ENCODE measurements around the gene ENOX1. TPM values are rescaled to one million over a fixed set of nuclear protein-coding genes. Genes with fewer than 3 reads are reported as not detected.
A peak's percentile ranks its signal among the peaks of the same experiment; 100 is the strongest.

ENOX1 gene
- total RNA-seq, 1 donor from 2014 or later = 0.79 TPM

DNA sequence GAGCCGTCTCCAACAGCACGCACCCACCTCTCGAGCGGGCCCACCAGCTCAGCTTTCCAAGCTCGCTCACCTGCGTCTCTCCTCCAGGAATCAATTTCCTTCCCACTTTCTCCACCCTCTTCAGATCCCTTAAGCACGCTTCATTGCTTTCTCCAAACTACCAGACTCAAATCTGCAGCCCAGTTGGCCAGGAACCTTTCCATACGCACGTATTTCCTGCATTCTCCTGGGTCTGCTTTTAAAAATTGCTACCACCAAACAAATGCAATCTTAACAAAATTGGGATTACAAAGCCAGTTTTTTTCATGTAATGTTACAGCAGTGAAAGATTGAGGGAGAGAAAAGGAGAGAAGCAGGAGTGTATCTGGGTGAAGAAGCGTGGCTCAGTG, 1.5 kb downstream of the ENOX1 start:
- DNase-seq (ENCODE audit: low read depth) (no peak), FAIRE-seq (no peak)
- TF ChIP-seq, protein P1, sequence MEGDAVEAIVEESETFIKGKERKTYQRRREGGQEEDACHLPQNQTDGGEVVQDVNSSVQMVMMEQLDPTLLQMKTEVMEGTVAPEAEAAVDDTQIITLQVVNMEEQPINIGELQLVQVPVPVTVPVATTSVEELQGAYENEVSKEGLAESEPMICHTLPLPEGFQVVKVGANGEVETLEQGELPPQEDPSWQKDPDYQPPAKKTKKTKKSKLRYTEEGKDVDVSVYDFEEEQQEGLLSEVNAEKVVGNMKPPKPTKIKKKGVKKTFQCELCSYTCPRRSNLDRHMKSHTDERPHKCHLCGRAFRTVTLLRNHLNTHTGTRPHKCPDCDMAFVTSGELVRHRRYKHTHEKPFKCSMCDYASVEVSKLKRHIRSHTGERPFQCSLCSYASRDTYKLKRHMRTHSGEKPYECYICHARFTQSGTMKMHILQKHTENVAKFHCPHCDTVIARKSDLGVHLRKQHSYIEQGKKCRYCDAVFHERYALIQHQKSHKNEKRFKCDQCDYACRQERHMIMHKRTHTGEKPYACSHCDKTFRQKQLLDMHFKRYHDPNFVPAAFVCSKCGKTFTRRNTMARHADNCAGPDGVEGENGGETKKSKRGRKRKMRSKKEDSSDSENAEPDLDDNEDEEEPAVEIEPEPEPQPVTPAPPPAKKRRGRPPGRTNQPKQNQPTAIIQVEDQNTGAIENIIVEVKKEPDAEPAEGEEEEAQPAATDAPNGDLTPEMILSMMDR (IDR thresholded peaks at IDR 0.05; ENCODE audit: insufficient read depth, low read length, severe bottlenecking) = no peak
- H3K4me3 ChIP-seq (ENCODE audit: low read depth, low read length) = peak overlapping the region; percentile 61
- no peaks in the 10 kb centered on the region for H3K36me3 ChIP-seq (ENCODE audit: control insufficient read depth, insufficient read depth, low read length)
- no peaks in the 10 kb centered on the region for H3K27me3 ChIP-seq (ENCODE audit: control insufficient read depth, insufficient read depth, low read length)

DNA sequence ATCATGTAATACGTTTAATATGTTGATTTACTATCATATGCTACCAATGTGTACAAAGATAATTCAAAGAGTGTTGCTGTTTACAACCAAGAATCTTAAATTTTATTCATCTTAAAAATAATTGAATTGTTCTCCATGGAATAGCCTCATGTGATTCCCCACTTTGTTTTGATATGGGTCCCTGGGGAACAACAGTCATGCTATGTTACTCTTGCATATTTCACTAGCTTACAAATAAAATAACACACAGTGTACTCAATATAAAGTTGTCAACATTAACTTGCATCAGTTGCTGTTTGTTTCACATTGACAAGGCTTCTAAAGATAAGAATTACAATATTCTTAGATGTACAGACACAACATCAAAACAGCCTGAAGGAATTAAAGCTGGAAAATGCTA, 2.3 kb downstream of the ENOX1 start:
- TF ChIP-seq, protein P1 (IDR thresholded peaks at IDR 0.05; ENCODE audit: insufficient read depth, low read length, severe bottlenecking) = no peak
- Histone ChIP-seq H3K36me3 (ENCODE audit: control insufficient read depth, insufficient read depth, low read length) (no peaks in the 10 kb centered on the region), H3K27me3 (ENCODE audit: control insufficient read depth, insufficient read depth, low read length) (no peaks in the 10 kb centered on the region), H3K4me3 (ENCODE audit: low read depth, low read length) (no peak overlapping the region)
- DNase-seq (ENCODE audit: low read depth) (no peak), FAIRE-seq (no peak)

- FAIRE-seq = no peak
- TF ChIP-seq, protein P1 (IDR thresholded peaks at IDR 0.05; ENCODE audit: insufficient read depth, low read length, severe bottlenecking) = no peak
- H3K27me3 ChIP-seq (ENCODE audit: control insufficient read depth, insufficient read depth, low read length) = no peaks in the 10 kb centered on the region
- no peak overlapping the region for H3K4me3 ChIP-seq (ENCODE audit: low read depth, low read length)
- no peaks in the 10 kb centered on the region for H3K36me3 ChIP-seq (ENCODE audit: control insufficient read depth, insufficient read depth, low read length)
- DNase-seq (ENCODE audit: low read depth) = peak; percentile 67
Observed at GRCh38 chr13:43783820-43784219, 3.0 kb downstream of the ENOX1 start.

DNA sequence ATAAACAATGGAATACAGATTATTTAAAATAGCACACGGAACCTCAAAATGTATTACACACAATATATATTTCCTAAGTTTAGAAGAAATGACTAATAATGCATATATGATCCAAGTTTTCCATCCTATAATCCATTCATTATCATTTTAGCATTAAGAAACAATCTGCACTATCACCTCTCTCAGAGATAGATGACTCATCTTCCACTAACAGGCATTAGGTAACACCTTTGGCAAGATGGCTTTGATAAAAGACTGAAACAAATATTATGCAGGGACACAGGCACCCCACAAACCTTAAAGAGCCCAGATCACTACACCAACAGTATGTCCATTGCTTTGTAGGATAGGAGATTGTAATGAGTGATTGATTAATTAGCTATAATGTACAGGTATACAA, 4.1 kb downstream of the ENOX1 start:
- no peak overlapping the region for H3K4me3 ChIP-seq (ENCODE audit: low read depth, low read length)
- DNase-seq (ENCODE audit: low read depth) (peak; percentile 78), FAIRE-seq (no peak)
- H3K36me3 ChIP-seq (ENCODE audit: control insufficient read depth, insufficient read depth, low read length) = no peaks in the 10 kb centered on the region
- H3K27me3 ChIP-seq (ENCODE audit: control insufficient read depth, insufficient read depth, low read length) = no peaks in the 10 kb centered on the region
- TF ChIP-seq, protein P1 (IDR thresholded peaks at IDR 0.05; ENCODE audit: insufficient read depth, low read length, severe bottlenecking) = no peak

DNA sequence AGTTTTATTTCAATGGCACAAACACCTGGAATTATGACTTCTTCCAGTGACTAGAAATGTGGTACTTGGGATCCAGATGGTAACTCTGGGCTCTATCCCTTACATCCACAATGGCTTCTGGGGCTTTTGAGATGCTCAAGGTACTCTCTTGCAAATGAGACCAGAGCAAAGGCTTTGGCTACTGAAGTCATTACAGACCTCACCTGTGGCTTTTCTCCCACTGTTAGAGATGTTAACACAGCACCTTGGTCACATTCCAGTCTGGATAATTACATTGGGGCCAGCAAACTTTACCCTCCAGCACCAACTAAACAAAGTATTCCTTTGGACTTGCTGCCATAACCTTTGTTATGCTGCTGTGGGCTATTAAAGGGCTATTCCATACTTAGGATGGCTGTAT, 6.1 kb downstream of the ENOX1 start:
- FAIRE-seq (no peak), DNase-seq (ENCODE audit: low read depth) (no peak)
- TF ChIP-seq, protein P1 (IDR thresholded peaks at IDR 0.05; ENCODE audit: insufficient read depth, low read length, severe bottlenecking) = no peak
- H3K27me3 ChIP-seq (ENCODE audit: control insufficient read depth, insufficient read depth, low read length) = no peaks in the 10 kb centered on the region
- no peaks in the 10 kb centered on the region for H3K36me3 ChIP-seq (ENCODE audit: control insufficient read depth, insufficient read depth, low read length)
- no peak overlapping the region for H3K4me3 ChIP-seq (ENCODE audit: low read depth, low read length)

DNA sequence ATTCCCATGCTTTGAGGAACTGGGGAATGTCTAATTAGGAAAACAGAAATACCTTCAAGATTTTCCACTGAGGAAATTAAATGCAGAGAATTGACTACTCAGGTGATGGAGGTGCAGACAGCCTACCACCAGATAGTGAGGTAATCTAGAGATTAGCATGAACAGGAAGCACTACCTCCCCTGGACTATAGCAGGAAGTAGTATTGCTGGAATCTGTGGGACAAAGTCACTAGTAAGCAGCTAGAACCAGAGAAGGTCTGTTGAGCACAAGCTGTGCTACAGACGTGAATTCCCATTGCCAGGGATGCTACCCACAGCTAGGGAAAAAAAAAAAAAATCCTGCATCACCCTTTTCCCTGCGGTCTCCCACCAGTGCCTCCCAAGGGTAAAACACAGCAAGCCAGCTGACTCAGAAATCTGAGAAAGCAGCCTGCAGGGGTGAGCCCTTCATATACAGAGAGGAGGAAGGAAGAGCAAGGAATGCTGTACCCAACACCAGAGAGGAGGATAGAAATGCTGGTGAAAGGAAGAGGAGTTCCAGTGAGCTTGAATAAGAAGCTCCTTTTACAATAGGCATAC, 10.2 kb downstream of the ENOX1 start:
- Histone ChIP-seq H3K36me3 (ENCODE audit: control insufficient read depth, insufficient read depth, low read length) (no peaks in the 10 kb centered on the region), H3K27me3 (ENCODE audit: control insufficient read depth, insufficient read depth, low read length) (no peaks in the 10 kb centered on the region), H3K4me3 (ENCODE audit: low read depth, low read length) (no peak overlapping the region)
- no peak for DNase-seq (ENCODE audit: low read depth)
- peak; percentile 52 for FAIRE-seq
- TF ChIP-seq, protein P1 (IDR thresholded peaks at IDR 0.05; ENCODE audit: insufficient read depth, low read length, severe bottlenecking) = no peak

Measured in bronchial epithelial cell (primary cell).